Nephron progenitor cell (in vitro differentiated cells): Measurements from ENCODE around the gene ATG7.
"Not testable (repeated sequence)": the region's sequence is repeated elsewhere in the genome, so short reads cannot be mapped to it uniquely, and the experiment has no call there.

Source experiments
- DNase-seq: peaks from one replicate; pipeline ENCODE4 v3.0.0; 2021
- H3K27ac Mint-ChIP-seq: 2 replicates; pipeline ENCODE4 v1.8.0; 2021; ENCODE audit warnings: mild to moderate bottlenecking, moderate library complexity, mixed read lengths
- H3K27me3 Mint-ChIP-seq: 2 replicates; pipeline ENCODE4 v1.8.0; 2021; ENCODE audit warnings: mild to moderate bottlenecking, low read depth, mixed read lengths; ENCODE audit not compliant: poor library complexity
- H3K36me3 Mint-ChIP-seq: 2 replicates; pipeline ENCODE4 v1.8.0; 2021; ENCODE audit warnings: low read depth, mixed read lengths
- H3K4me1 Mint-ChIP-seq: 2 replicates; pipeline ENCODE4 v1.8.0; 2021; ENCODE audit warnings: mixed read lengths
- H3K4me3 Mint-ChIP-seq: 2 replicates; pipeline ENCODE4 v1.8.0; 2021; ENCODE audit warnings: mild to moderate bottlenecking, moderate library complexity, mixed read lengths
- H3K9me3 Mint-ChIP-seq: 2 replicates; pipeline ENCODE4 v1.8.0; 2021; ENCODE audit warnings: mild to moderate bottlenecking, moderate library complexity, mixed read lengths
- TF ChIP-seq, protein P1 (sequence below): fragments of 200-600 bp; sonication (generic); IDR thresholded peaks from 2 replicates; pipeline ENCODE4 v1.5.0; 2021; ENCODE audit warnings: antibody characterized with exemption

Gene ATG7

GRCh38 chr3:11521167-11521566 is 249.0 kb downstream of the ATG7 start:
- H3K4me1 Mint-ChIP-seq, result peaks cover 62% of the 10 kb centered on the region
- peak overlapping the region; percentile 22 for H3K4me3 Mint-ChIP-seq
- TF ChIP-seq, protein P1, sequence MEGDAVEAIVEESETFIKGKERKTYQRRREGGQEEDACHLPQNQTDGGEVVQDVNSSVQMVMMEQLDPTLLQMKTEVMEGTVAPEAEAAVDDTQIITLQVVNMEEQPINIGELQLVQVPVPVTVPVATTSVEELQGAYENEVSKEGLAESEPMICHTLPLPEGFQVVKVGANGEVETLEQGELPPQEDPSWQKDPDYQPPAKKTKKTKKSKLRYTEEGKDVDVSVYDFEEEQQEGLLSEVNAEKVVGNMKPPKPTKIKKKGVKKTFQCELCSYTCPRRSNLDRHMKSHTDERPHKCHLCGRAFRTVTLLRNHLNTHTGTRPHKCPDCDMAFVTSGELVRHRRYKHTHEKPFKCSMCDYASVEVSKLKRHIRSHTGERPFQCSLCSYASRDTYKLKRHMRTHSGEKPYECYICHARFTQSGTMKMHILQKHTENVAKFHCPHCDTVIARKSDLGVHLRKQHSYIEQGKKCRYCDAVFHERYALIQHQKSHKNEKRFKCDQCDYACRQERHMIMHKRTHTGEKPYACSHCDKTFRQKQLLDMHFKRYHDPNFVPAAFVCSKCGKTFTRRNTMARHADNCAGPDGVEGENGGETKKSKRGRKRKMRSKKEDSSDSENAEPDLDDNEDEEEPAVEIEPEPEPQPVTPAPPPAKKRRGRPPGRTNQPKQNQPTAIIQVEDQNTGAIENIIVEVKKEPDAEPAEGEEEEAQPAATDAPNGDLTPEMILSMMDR, result no peak
- no peaks in the 10 kb centered on the region for H3K36me3 Mint-ChIP-seq
- H3K27me3 Mint-ChIP-seq, result peaks cover 2% of the 10 kb centered on the region
- H3K27ac Mint-ChIP-seq, result peak overlapping the region; percentile 77
- DNase-seq, result no peak
- no peaks in the 10 kb centered on the region for H3K9me3 Mint-ChIP-seq

GRCh38 chr3:11522398-11522715 is 250.2 kb downstream of the ATG7 start:
- H3K4me3 Mint-ChIP-seq, result no peak overlapping the region
- peaks cover 3% of the 10 kb centered on the region for H3K36me3 Mint-ChIP-seq
- TF ChIP-seq, protein P1, result no peak
- no peak for DNase-seq
- H3K27me3 Mint-ChIP-seq, result peaks cover 2% of the 10 kb centered on the region
- H3K27ac Mint-ChIP-seq, result peak overlapping the region; percentile 83
- peaks cover 7% of the 10 kb centered on the region for H3K9me3 Mint-ChIP-seq
- peaks cover 57% of the 10 kb centered on the region for H3K4me1 Mint-ChIP-seq

DNA sequence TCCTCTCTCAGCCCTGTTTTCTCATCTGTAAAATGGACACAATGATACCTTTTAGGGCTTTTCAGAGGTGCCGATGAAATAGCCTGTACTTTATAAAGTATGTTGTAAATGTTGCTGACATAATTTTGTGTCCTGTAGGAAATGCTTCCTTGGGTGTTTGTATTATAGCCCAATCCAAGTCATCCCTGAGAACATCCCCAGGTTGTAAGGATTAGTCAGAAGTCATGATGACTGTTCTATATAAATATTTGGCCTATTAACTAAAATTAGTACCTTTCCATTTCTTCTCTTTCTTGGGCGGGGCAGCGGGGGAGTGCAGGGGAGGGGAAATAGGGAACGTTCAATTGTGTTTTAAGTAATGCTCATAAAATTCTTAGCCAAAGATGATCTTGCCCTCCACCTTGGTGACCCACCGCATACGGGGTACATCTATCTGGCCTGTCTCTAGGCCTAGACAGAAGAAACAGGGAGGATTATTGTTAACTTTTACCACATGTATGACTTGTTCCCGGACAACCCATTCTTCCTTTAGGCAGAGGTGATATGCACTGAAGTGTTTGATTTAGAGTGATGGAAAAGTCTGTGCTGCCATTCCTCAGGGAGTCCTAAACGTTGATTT is 250.9 kb downstream of the ATG7 start:
- Mint-ChIP-seq H3K36me3 (peaks cover 10% of the 10 kb centered on the region), H3K27ac (peak overlapping the region; percentile 95)
- TF ChIP-seq, protein P1, result no peak

DNA sequence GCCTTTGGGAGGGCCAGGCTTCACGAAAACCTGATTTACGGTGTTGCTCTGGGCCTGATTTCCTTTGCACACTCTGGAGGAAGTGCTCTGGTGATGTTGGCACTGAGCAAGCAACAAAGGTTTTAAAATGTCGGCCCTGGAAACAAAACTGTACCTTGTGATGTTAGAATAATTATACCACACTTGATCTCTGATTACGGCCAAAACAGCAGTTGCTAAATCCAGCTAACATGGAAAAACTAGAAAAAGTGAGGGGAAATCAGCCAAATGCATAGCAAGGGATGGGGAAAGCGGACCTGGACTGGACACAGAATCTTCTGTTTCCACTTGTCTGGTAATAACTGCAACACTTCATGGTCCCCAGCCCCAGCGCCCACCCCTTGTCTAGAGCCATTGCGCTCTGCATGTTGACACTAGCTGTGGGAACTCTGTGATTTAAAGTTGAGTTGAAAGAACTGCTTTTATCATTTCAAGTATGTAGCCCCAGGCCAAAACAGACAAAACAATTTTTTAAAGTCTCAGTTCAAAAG is 251.4 kb downstream of the ATG7 start:
- H3K4me3 Mint-ChIP-seq, result peak overlapping the region; percentile 35
- peaks cover 51% of the 10 kb centered on the region for H3K4me1 Mint-ChIP-seq
- H3K27me3 Mint-ChIP-seq, result peaks cover 2% of the 10 kb centered on the region
- H3K9me3 Mint-ChIP-seq, result peaks cover 17% of the 10 kb centered on the region
- TF ChIP-seq, protein P1, result no peak
- peak overlapping the region; percentile 95 for H3K27ac Mint-ChIP-seq
- H3K36me3 Mint-ChIP-seq, result peaks cover 14% of the 10 kb centered on the region
- peak; percentile 32 for DNase-seq

More for the DNA sequence above, 250.9 kb downstream of the ATG7 start:
- Mint-ChIP-seq H3K9me3 (peaks cover 14% of the 10 kb centered on the region), H3K27me3 (peaks cover 2% of the 10 kb centered on the region), H3K4me3 (peak overlapping the region; percentile 35), H3K4me1 (peaks cover 50% of the 10 kb centered on the region)
- no peak for DNase-seq

DNA sequence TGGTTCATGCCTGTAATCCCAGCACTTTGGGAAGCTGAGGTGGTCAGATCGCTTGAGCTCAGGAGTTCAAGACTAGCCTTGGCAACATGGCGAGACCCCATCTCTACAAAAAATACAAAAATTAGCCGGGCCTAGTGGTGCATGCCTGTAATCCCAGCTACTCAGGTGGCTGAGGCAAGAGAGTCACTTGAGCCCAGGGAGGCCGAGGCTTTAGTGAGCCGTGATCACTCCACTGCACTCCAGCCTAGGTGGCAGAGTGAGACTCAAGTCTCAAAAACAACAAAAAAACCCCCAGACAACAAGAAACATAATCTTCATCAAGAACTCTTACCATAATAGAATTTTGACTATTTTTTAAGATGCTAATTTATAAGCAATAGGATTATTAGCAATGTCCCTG is 253.9 kb downstream of the ATG7 start:
- not testable (repeated sequence) for H3K27ac Mint-ChIP-seq, DNase-seq, H3K27me3 Mint-ChIP-seq, H3K4me3 Mint-ChIP-seq
- H3K9me3 Mint-ChIP-seq, result peaks cover 22% of the 10 kb centered on the region
- H3K36me3 Mint-ChIP-seq, result peaks cover 19% of the 10 kb centered on the region
- H3K4me1 Mint-ChIP-seq, result peaks cover 56% of the 10 kb centered on the region

GRCh38 chr3:11529281-11529680 is 257.1 kb downstream of the ATG7 start:
- Mint-ChIP-seq H3K4me1 (peaks cover 53% of the 10 kb centered on the region), H3K4me3 (no peak overlapping the region), H3K9me3 (peaks cover 22% of the 10 kb centered on the region), H3K27me3 (peaks cover 3% of the 10 kb centered on the region), H3K36me3 (peaks cover 23% of the 10 kb centered on the region), H3K27ac (peak overlapping the region; percentile 28)
- no peak for DNase-seq
- TF ChIP-seq, protein P1, result no peak
